SHP77 (cell line): ENCODE results near the gene CA14.
"Not testable (repeated sequence)": the region's sequence is repeated elsewhere in the genome, so short reads cannot be mapped to it uniquely, and the experiment has no call there.

Source experiments
- DNase-seq, 2 experiments: peaks; one replicate each; lab custom pipeline; 2025; lab: John Stamatoyannopoulos, UW

The CA14 gene

GRCh38 chr1:150257624-150258585 is at the start of gene CA14:
Gene CA14, plus strand, starts transcription at chr1:150257774. Its CDS starts 355 bp downstream, at chr1:150258129.
- peak; percentile 45 to 70 for DNase-seq

- not testable (repeated sequence) for DNase-seq
Observed at GRCh38 chr1:150208460-150208859, 49.1 kb upstream of the CA14 start.

GRCh38 chr1:150210091-150210490 is 47.5 kb upstream of the CA14 start:
- DNase-seq, result no peak

GRCh38 chr1:150210706-150211105 is 46.9 kb upstream of the CA14 start:
- no peak for DNase-seq

- no peak for DNase-seq
Observed at GRCh38 chr1:150212070-150212469, 45.5 kb upstream of the CA14 start.

DNA sequence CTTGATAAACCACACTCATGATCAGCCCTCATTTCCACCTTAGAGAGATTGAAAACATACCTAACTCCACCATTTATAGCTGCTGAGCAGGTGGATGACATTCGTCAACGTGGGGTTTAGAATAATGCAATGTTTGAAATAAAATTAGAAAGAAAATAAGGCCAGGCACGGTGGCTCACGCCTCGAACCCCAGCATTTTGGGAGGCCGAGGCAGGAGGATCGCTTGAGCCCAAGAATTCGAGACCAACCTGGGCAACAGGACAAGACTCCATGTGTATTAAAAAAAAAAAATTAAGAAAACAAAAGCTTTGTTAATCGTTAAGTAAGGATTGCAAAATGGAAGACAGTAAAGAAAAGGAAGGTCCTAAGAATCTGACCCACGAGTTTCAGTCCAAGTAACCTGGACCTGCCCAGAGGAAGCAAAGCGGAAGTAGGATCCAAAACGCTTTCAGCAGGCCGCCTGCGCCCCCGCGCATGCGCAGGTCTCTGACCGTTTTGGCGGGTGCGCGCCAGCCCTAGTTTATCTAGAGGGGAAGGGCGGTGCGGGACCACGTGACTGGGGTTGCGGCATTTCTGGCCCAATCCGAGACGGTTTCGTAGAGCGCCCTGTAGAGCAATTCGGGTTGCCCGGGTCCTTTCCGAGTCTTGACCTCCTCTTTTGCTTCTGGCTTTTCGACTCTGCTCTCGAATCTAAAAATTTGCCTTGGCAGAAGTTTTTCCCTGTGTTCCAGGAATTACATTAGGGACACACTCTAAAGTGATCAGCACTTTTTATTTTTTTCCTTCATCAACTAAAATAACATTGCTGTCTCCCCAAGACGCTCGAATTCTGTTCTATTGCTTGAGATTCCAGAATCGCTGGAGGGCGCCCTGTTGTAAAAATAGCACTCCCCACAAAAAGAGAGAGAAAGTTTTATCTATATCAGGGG is 44.1 kb upstream of the CA14 start:
- peak; percentile 99 to 100 for DNase-seq

GRCh38 chr1:150214099-150214756 is 43.3 kb upstream of the CA14 start:
- DNase-seq, result not testable (repeated sequence)

DNA sequence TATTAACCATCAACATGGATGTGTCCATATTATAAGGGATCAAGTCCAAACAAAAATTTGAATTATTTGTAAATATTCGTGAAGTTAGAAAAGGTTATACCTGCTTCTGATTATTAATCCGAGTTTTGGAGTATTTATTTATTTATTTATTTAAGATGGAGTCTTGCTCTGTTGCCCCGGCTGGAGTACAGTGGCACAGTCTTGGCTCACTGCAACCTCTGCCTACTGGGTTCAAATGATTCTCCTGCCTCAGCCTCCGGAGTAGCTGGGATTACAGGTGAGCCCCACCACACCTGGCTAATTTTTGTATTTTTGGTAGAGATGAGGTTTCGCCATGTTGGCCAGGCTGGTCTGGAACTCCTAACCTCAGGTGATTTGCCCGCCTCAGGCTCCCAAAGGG is 41.7 kb upstream of the CA14 start:
- DNase-seq, result not testable (repeated sequence)

- DNase-seq, result no peak
Observed at GRCh38 chr1:150221552-150221951, 36.0 kb upstream of the CA14 start.

- DNase-seq, result no peak
Observed at GRCh38 chr1:150224983-150225382, 32.6 kb upstream of the CA14 start.

GRCh38 chr1:150225546-150225945 is 32.0 kb upstream of the CA14 start:
- no peak for DNase-seq

- DNase-seq, result no peak
Observed at GRCh38 chr1:150226486-150226885, 31.1 kb upstream of the CA14 start.

DNA sequence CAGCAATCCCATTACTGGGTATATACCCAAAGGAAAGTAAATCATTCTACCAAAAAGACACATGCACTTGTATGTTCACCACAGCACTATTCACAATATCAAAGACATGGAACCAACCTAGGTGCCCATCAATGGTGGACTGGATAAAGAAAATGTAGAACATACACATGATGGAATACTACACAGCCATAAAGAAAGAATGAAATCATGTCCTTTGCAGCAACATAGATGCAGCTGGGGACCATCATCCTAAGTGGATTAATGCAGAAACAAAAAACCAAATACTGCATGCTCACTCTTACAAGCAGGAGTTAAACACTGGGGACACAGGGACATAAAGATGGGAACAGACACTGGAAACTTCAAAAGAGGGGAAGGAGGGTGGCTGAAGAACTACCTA is 30.3 kb upstream of the CA14 start:
- DNase-seq, result no peak

- DNase-seq, result not testable (repeated sequence)
Observed at GRCh38 chr1:150228246-150228645, 29.3 kb upstream of the CA14 start.

GRCh38 chr1:150232921-150233320 is 24.7 kb upstream of the CA14 start:
- not testable (repeated sequence) for DNase-seq

GRCh38 chr1:150233359-150234308 is 23.9 kb upstream of the CA14 start:
- DNase-seq, result no peak

GRCh38 chr1:150234309-150234565 is 23.3 kb upstream of the CA14 start:
- no peak for DNase-seq

- DNase-seq, result peak; percentile 77 to 85
Observed at GRCh38 chr1:150234566-150235293, 22.8 kb upstream of the CA14 start.

GRCh38 chr1:150235294-150235851 is 22.2 kb upstream of the CA14 start:
- DNase-seq, result no peak
